Gastroesophageal sphincter (tissue), 3 donors: ENCODE results near the gene KRTAP29-1.

Experiments used
- EP300 ChIP-seq: sonication (generic); formaldehyde crosslinking; IDR thresholded peaks from one replicate; pipeline ENCODE4 v1.6.1; 2017; ENCODE audit warnings: antibody characterized with exemption, mild to moderate bottlenecking
- POLR2A ChIP-seq, 2 donors: fragments of 450-650 bp; IDR thresholded peaks; one replicate each; pipeline ENCODE4 v1.6.1; 2017; ENCODE audit warnings: antibody characterized with exemption in 2 of 2, mild to moderate bottlenecking in 2 of 2, moderate library complexity in 1 of 2
- POLR2AphosphoS5 ChIP-seq: sonication (generic); formaldehyde crosslinking; IDR thresholded peaks from one replicate; pipeline ENCODE4 v1.6.1; 2017; ENCODE audit warnings: antibody characterized with exemption
- TF ChIP-seq, protein P1 (sequence below), 4 experiments: fragments of 200-600 bp in 2 of 4; fragments of 450-650 bp in 2 of 4; sonication (generic) in 1 of 4; IDR thresholded peaks; one replicate each; pipeline ENCODE4 v1.5.1; 2017 to 2019; ENCODE audit warnings: antibody characterized with exemption in 4 of 4, mild to moderate bottlenecking in 2 of 4, moderate library complexity in 2 of 4

DNA sequence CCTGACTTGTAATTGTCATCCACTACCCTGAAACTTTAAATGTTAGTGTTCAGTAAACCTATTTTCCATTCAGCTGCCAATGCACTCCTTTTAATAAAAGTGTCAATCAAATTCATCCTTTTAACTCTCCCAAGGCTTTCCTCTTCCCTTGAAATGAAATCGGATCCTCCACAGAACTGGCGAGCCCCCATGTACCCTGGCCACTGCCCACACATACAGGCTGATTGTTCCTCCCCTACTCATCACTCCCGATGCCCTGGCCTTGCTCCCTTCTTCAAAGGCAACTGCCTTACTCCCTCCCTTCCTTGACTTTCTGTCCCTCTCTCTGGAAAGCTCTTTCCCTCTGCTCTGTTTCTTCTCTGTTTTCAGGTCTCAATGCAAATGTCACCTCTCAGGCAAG, 40.4 kb upstream of the KRTAP29-1 start:
- TF ChIP-seq, protein P1, sequence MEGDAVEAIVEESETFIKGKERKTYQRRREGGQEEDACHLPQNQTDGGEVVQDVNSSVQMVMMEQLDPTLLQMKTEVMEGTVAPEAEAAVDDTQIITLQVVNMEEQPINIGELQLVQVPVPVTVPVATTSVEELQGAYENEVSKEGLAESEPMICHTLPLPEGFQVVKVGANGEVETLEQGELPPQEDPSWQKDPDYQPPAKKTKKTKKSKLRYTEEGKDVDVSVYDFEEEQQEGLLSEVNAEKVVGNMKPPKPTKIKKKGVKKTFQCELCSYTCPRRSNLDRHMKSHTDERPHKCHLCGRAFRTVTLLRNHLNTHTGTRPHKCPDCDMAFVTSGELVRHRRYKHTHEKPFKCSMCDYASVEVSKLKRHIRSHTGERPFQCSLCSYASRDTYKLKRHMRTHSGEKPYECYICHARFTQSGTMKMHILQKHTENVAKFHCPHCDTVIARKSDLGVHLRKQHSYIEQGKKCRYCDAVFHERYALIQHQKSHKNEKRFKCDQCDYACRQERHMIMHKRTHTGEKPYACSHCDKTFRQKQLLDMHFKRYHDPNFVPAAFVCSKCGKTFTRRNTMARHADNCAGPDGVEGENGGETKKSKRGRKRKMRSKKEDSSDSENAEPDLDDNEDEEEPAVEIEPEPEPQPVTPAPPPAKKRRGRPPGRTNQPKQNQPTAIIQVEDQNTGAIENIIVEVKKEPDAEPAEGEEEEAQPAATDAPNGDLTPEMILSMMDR (IDR thresholded peaks at IDR 0.05) = no peak
- TF ChIP-seq POLR2AphosphoS5 = no peak
- TF ChIP-seq EP300 = no peak
- TF ChIP-seq POLR2A (IDR thresholded peaks at IDR 0.05) = no peak
